Hepatocyte (in vitro differentiated cells): ENCODE measurements around the gene MRPL36.

Source experiments
- EZH2phosphoT487 ChIP-seq: fragments of 200-600 bp; sonication (generic); IDR thresholded peaks from one replicate; pipeline ENCODE4 v1.6.1; 2018; ENCODE audit warnings: antibody characterized with exemption, mild to moderate bottlenecking, low read depth, moderate library complexity; ENCODE audit not compliant: unreplicated experiment, severe bottlenecking
- TF ChIP-seq, protein P1 (sequence below): fragments of 200-600 bp; sonication (generic); IDR thresholded peaks from 2 replicates; pipeline ENCODE4 v1.5.1; 2016; ENCODE audit warnings: antibody characterized with exemption, mild to moderate bottlenecking; ENCODE audit not compliant: poor library complexity

DNA sequence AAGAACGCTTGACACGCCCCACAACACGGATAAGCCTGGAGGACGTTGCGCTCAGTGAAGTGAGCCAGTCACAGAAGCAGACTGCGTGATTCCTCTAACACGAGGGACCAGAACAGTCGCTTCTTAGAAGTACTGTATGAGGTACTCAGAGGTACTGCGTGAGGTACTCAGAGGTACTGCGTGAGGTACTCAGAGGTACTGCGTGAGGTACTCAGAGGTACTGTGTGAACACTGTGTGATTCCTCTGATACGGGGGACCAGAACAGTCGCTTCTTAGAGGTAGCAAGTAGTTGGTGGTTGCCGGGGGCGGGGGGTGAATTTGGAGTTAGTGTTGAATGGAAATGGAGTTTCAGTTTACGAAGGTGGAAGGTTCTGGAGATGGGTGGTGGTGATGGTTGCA lies 7.3 kb upstream of the MRPL36 start:
- TF ChIP-seq, protein P1, sequence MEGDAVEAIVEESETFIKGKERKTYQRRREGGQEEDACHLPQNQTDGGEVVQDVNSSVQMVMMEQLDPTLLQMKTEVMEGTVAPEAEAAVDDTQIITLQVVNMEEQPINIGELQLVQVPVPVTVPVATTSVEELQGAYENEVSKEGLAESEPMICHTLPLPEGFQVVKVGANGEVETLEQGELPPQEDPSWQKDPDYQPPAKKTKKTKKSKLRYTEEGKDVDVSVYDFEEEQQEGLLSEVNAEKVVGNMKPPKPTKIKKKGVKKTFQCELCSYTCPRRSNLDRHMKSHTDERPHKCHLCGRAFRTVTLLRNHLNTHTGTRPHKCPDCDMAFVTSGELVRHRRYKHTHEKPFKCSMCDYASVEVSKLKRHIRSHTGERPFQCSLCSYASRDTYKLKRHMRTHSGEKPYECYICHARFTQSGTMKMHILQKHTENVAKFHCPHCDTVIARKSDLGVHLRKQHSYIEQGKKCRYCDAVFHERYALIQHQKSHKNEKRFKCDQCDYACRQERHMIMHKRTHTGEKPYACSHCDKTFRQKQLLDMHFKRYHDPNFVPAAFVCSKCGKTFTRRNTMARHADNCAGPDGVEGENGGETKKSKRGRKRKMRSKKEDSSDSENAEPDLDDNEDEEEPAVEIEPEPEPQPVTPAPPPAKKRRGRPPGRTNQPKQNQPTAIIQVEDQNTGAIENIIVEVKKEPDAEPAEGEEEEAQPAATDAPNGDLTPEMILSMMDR = no peak
- no peak for TF ChIP-seq EZH2phosphoT487
